Measurements from ENCODE around the gene SMARCC1. TPM values are rescaled to one million over a fixed set of nuclear protein-coding genes. Genes with fewer than 3 reads are reported as not detected.

SMARCC1 gene
- total RNA-seq, 2 experiments from 2014 or later, result 106 to 113 TPM

DNA sequence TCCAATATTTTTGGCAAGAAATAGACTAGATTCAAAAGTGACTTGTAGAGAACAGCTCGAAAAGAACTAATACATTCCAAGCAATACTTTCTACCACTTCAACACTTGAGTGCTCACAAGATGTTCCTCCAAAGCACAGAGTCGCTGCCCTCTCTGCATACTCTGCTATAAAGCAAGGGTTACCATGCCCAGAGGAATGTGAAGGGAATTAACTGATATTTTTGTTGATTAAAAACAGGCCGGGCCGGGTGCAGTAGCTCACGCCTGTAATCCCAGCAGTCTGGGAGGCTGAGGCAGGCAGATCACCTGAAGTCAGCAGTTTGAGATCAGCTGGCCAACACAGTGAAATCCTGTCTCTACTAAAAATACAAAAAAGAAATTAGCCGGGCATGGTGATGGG is 145.5 kb downstream of the SMARCC1 start:
- peaks cover 7% of the 10 kb centered on the region for H3K4me1 Mint-ChIP-seq (ENCODE audit: low read depth)
- intact Hi-C loops (cut with micrococcal nuclease), result no loop called here
- H3K4me3 Mint-ChIP-seq, result no peak overlapping the region
- TF ChIP-seq, protein P1, sequence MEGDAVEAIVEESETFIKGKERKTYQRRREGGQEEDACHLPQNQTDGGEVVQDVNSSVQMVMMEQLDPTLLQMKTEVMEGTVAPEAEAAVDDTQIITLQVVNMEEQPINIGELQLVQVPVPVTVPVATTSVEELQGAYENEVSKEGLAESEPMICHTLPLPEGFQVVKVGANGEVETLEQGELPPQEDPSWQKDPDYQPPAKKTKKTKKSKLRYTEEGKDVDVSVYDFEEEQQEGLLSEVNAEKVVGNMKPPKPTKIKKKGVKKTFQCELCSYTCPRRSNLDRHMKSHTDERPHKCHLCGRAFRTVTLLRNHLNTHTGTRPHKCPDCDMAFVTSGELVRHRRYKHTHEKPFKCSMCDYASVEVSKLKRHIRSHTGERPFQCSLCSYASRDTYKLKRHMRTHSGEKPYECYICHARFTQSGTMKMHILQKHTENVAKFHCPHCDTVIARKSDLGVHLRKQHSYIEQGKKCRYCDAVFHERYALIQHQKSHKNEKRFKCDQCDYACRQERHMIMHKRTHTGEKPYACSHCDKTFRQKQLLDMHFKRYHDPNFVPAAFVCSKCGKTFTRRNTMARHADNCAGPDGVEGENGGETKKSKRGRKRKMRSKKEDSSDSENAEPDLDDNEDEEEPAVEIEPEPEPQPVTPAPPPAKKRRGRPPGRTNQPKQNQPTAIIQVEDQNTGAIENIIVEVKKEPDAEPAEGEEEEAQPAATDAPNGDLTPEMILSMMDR (IDR thresholded peaks at IDR 0.05), result no peak
- H3K9me3 Mint-ChIP-seq, result no peaks in the 10 kb centered on the region
- ATAC-seq (no peak), DNase-seq (no peak)
- peaks cover 35% of the 10 kb centered on the region for H3K36me3 Mint-ChIP-seq (ENCODE audit: low read depth)
- no peak overlapping the region for H3K27ac Mint-ChIP-seq
- ChIA-PET CTCF (no interaction called here), POLR2A (no interaction called here)
- H3K27me3 Mint-ChIP-seq, result no peaks in the 10 kb centered on the region

DNA sequence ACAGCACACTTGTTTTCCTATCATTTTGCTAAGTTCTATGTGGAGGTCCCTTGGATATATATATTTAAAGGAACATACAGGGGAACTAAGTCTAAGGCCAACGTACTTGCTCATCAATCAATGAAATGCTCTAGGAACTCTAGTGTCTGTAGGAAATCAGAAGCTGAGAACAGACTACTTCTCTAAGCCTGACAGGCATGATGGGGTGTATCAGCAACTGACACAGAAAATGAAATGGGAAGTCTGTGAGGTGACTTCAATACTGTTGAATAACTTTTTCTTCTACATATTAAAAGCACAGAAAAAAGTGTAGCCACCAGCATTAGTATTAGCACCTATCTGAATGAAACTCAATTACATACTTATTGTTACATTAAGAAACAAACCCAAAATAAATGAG is 146.2 kb downstream of the SMARCC1 start:
- H3K36me3 Mint-ChIP-seq (ENCODE audit: low read depth), result peaks cover 38% of the 10 kb centered on the region
- peak overlapping the region; percentile 2 for H3K27ac Mint-ChIP-seq

DNA sequence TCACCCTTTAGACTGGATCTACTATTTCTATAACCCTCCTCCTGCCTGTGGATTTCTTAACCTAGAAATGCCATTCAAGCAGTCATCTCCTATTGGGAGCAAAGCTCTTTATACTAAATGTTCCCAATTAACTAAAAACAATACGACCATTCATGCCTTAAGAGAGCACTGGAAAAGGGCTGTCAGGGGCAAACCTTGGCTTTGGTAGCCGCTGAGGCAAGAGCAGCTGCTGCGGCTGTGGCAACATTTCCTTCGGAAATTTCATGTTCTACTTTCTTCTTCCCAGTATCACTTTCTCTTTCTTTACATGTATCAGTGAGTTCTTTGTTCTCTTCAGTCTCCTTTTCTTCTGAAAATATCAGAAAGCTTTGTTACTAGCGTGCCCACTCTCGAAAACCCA is 146.7 kb downstream of the SMARCC1 start:
- Mint-ChIP-seq H3K9me3 (no peaks in the 10 kb centered on the region), H3K4me1 (ENCODE audit: low read depth) (peaks cover 7% of the 10 kb centered on the region), H3K4me3 (no peak overlapping the region), H3K27me3 (no peaks in the 10 kb centered on the region), H3K36me3 (ENCODE audit: low read depth) (peaks cover 38% of the 10 kb centered on the region), H3K27ac (peak overlapping the region; percentile 2)
- DNase-seq (no peak), ATAC-seq (no peak)
- intact Hi-C loops (cut with micrococcal nuclease), result no loop called here
- CTCF ChIA-PET, result no interaction called here
- TF ChIP-seq, protein P1 (IDR thresholded peaks at IDR 0.05), result no peak
- POLR2A ChIA-PET, result no interaction called here

More for the DNA sequence above, 146.2 kb downstream of the SMARCC1 start:
- peaks cover 7% of the 10 kb centered on the region for H3K4me1 Mint-ChIP-seq (ENCODE audit: low read depth)
- H3K27me3 Mint-ChIP-seq, result no peaks in the 10 kb centered on the region
- ATAC-seq (no peak), DNase-seq (no peak)
- CTCF ChIA-PET, result no interaction called here
- POLR2A ChIA-PET, result no interaction called here
- no peaks in the 10 kb centered on the region for H3K9me3 Mint-ChIP-seq
- H3K4me3 Mint-ChIP-seq, result no peak overlapping the region
- intact Hi-C loops (cut with micrococcal nuclease), result no loop called here
- TF ChIP-seq, protein P1 (IDR thresholded peaks at IDR 0.05), result no peak

DNA sequence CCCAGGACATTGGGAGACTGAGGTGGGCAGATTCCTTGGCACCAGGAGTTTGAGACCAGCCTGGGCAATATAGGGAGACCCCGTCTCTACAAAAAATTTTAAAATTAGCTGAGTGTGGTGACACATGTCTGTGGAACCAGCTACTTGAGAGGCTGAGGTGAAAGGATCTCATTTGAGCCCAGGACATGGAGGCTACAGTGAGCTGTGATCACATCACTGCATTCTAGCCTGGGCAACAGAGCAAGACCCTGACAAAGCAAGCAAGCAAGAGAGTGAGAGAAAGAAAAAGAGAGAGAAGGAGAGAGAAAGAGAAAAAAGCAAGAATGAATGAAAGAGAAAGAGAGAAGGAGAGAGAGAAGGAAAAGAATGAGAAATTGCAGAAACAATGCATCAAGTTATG is 150.9 kb downstream of the SMARCC1 start:
- DNase-seq (no peak), ATAC-seq (no peak)
- intact Hi-C loops (cut with micrococcal nuclease), result no loop called here
- Mint-ChIP-seq H3K4me3 (no peak overlapping the region), H3K4me1 (ENCODE audit: low read depth) (peaks cover 6% of the 10 kb centered on the region), H3K27me3 (no peaks in the 10 kb centered on the region), H3K36me3 (ENCODE audit: low read depth) (peaks cover 46% of the 10 kb centered on the region), H3K27ac (no peak overlapping the region), H3K9me3 (no peaks in the 10 kb centered on the region)
- ChIA-PET POLR2A (interaction anchor here (1.0 kb wide), 1 partner anchor 11 kb away, joined by 6 read pairs; no protein-coding TSS in a partner anchor), CTCF (no interaction called here)
- TF ChIP-seq, protein P1 (IDR thresholded peaks at IDR 0.05), result no peak

DNA sequence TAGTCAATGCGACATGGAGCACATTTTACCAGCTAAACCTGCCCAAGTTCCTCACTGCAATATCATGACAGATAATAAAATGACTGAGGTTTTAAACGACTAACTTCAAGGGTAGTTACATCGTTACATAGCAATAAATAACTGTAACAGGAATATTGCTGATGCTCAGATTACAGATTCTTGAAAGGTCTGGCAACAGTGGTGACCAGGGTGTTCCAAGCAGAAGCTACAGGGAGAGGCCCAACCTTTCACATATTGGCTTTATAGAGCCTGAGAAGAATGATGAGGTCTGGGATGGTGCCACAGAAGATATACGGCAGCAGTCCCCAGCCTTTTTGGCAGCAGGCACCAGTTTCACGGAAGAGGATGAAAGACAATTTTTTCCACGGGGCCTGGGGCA is 151.9 kb downstream of the SMARCC1 start:
- Mint-ChIP-seq H3K9me3 (no peaks in the 10 kb centered on the region), H3K27me3 (no peaks in the 10 kb centered on the region), H3K4me3 (no peak overlapping the region), H3K27ac (no peak overlapping the region), H3K36me3 (ENCODE audit: low read depth) (peaks cover 42% of the 10 kb centered on the region), H3K4me1 (ENCODE audit: low read depth) (no peaks in the 10 kb centered on the region)
- CTCF ChIA-PET, result no interaction called here
- TF ChIP-seq, protein P1 (IDR thresholded peaks at IDR 0.05), result no peak
- intact Hi-C loops (cut with micrococcal nuclease), result no loop called here
- POLR2A ChIA-PET, result interaction anchor here (1.1 kb wide), 1 partner anchor 9 kb away, joined by 3 read pairs; no protein-coding TSS in a partner anchor
- no peak for DNase-seq
- no peak for ATAC-seq
